GM21447 (cell line): Measurements from ENCODE around the gene WDR70.

Source experiments
- ATAC-seq: cut with Tn5 transposase; IDR thresholded peaks from one replicate; pipeline ENCODE4 v1.9.1; 2021; ENCODE audit not compliant: unreplicated experiment

Gene WDR70

GRCh38 chr5:37717613-37718431 lies 338.7 kb downstream of the WDR70 start:
- no peak for ATAC-seq

GRCh38 chr5:37720550-37720952 lies 341.4 kb downstream of the WDR70 start:
- no peak for ATAC-seq

- peak; percentile 68 for ATAC-seq
Observed at GRCh38 chr5:37721447-37721871, 342.3 kb downstream of the WDR70 start.

GRCh38 chr5:37722236-37723161 lies 343.4 kb downstream of the WDR70 start:
- ATAC-seq: peak; percentile 66

GRCh38 chr5:37723162-37723961 lies 344.2 kb downstream of the WDR70 start:
- ATAC-seq: no peak

- ATAC-seq: no peak
Observed at GRCh38 chr5:37724395-37725125, 345.4 kb downstream of the WDR70 start.

GRCh38 chr5:37725185-37725584 lies 346.1 kb downstream of the WDR70 start:
- ATAC-seq: no peak

GRCh38 chr5:37727238-37727637 lies 348.1 kb downstream of the WDR70 start:
- no peak for ATAC-seq

GRCh38 chr5:37730896-37731455 lies 351.9 kb downstream of the WDR70 start:
- ATAC-seq: no peak

GRCh38 chr5:37734114-37734513 lies 355.0 kb downstream of the WDR70 start:
- no peak for ATAC-seq

- ATAC-seq: no peak
Observed at GRCh38 chr5:37735649-37736347, 356.7 kb downstream of the WDR70 start.

GRCh38 chr5:37736397-37736796 lies 357.3 kb downstream of the WDR70 start:
- no peak for ATAC-seq

- no peak for ATAC-seq
Observed at GRCh38 chr5:37737326-37738056, 358.4 kb downstream of the WDR70 start.

- ATAC-seq: peak; percentile 87
Observed at GRCh38 chr5:37738057-37738691, 359.1 kb downstream of the WDR70 start.

GRCh38 chr5:37738865-37739488 lies 359.9 kb downstream of the WDR70 start:
- ATAC-seq: no peak

- ATAC-seq: no peak
Observed at GRCh38 chr5:37739817-37740261, 360.7 kb downstream of the WDR70 start.

- no peak for ATAC-seq
Observed at GRCh38 chr5:37740331-37741066, 361.4 kb downstream of the WDR70 start.
